DMS153 treated with DMSO at 0.1 percent for 48 hours (cell line): ENCODE results near the gene RTRAF.

Experiments
- DNase-seq: peaks from one replicate; lab custom pipeline; 2025; ENCODE audit not compliant: unreplicated experiment; lab: John Stamatoyannopoulos, UW

RTRAF gene

GRCh38 chr14:51993285-51993920, 4.1 kb downstream of the RTRAF start:
- DNase-seq = no peak

GRCh38 chr14:51996148-51996746, 6.9 kb downstream of the RTRAF start:
- no peak for DNase-seq

GRCh38 chr14:51998348-51998747, 9.0 kb downstream of the RTRAF start:
- DNase-seq = no peak

- DNase-seq = no peak
Observed at GRCh38 chr14:51999084-51999483, 9.7 kb downstream of the RTRAF start.

- DNase-seq = no peak
Observed at GRCh38 chr14:52000019-52000582, 10.8 kb downstream of the RTRAF start.

- DNase-seq = no peak
Observed at GRCh38 chr14:52000696-52001095, 11.3 kb downstream of the RTRAF start.

GRCh38 chr14:52002542-52002941, 13.2 kb downstream of the RTRAF start:
- DNase-seq = no peak

GRCh38 chr14:52003324-52003723, 14.0 kb downstream of the RTRAF start:
- DNase-seq = no peak

- DNase-seq = no peak
Observed at GRCh38 chr14:52005625-52006024, 16.3 kb downstream of the RTRAF start.

- DNase-seq = no peak
Observed at GRCh38 chr14:52006361-52006760, 17.0 kb downstream of the RTRAF start.

- DNase-seq = no peak
Observed at GRCh38 chr14:52007211-52007610, 17.9 kb downstream of the RTRAF start.

- DNase-seq = no peak
Observed at GRCh38 chr14:52007637-52008036, 18.3 kb downstream of the RTRAF start.

- no peak for DNase-seq
Observed at GRCh38 chr14:52008136-52008535, 18.8 kb downstream of the RTRAF start.

GRCh38 chr14:52010173-52010693, 20.9 kb downstream of the RTRAF start:
- DNase-seq = no peak

GRCh38 chr14:52011523-52011922, 22.2 kb downstream of the RTRAF start:
- DNase-seq = no peak

GRCh38 chr14:52012635-52013034, 23.3 kb downstream of the RTRAF start:
- DNase-seq = no peak

GRCh38 chr14:52013984-52014600, 24.7 kb downstream of the RTRAF start:
- DNase-seq = no peak

- no peak for DNase-seq
Observed at GRCh38 chr14:52014601-52015267, 25.4 kb downstream of the RTRAF start.

GRCh38 chr14:52015411-52016030, 26.2 kb downstream of the RTRAF start:
- no peak for DNase-seq

- no peak for DNase-seq
Observed at GRCh38 chr14:52018252-52018651, 28.9 kb downstream of the RTRAF start.

GRCh38 chr14:52018970-52019369, 29.6 kb downstream of the RTRAF start:
- DNase-seq = no peak
